Small intestine (tissue), 7 donors: ENCODE results near the gene CCDC102A. TPM values are rescaled to one million over a fixed set of nuclear protein-coding genes. Genes with fewer than 3 reads are reported as not detected.

Experiments used
- DNase-seq, 2 donors: peaks; one replicate each; pipeline versions ENCODE4 v3.0.0 to v3.0.0-alpha.2; 2013
- FAIRE-seq: peaks from 2 replicates; lab custom pipeline; 2012; peaks lifted over from hg19 to GRCh38; lab: Jason Lieb, UNC
- H3K27ac ChIP-seq, 3 donors: one replicate each; pipeline ENCODE4 v1.5.1; 2013; ENCODE audit warnings: low read length in 2 of 3, mild to moderate bottlenecking in 2 of 3, control low read depth in 1 of 3, inconsistent platforms in 1 of 3, low read depth in 1 of 3, moderate library complexity in 1 of 3
- H3K27me3 ChIP-seq, 3 donors: one replicate each; pipeline ENCODE4 v1.6.1; 2013; ENCODE audit warnings: low read length in 3 of 3, inconsistent platforms in 1 of 3; ENCODE audit not compliant: control insufficient read depth in 3 of 3, insufficient read depth in 3 of 3
- H3K36me3 ChIP-seq, 3 donors: one replicate each; pipeline ENCODE4 v1.6.1; 2013; ENCODE audit warnings: low read length in 3 of 3, inconsistent platforms in 1 of 3, low read depth in 1 of 3, mild to moderate bottlenecking in 1 of 3, moderate library complexity in 1 of 3; ENCODE audit not compliant: control insufficient read depth in 3 of 3, insufficient read depth in 2 of 3
- H3K4me1 ChIP-seq, 3 donors: one replicate each; pipeline ENCODE4 v1.6.1; 2013; ENCODE audit warnings: low read length in 2 of 3, inconsistent platforms in 1 of 3, low read depth in 1 of 3, mild to moderate bottlenecking in 1 of 3, moderate library complexity in 1 of 3; ENCODE audit not compliant: control insufficient read depth in 3 of 3, insufficient read depth in 2 of 3
- H3K4me3 ChIP-seq, 3 donors: one replicate each; pipeline ENCODE4 v1.5.1; 2013; ENCODE audit warnings: low read length in 3 of 3, control low read depth in 1 of 3, inconsistent platforms in 1 of 3, low read depth in 1 of 3, mild to moderate bottlenecking in 1 of 3, moderate library complexity in 1 of 3
- H3K9me3 ChIP-seq, 2 donors: one replicate each; pipeline ENCODE4 v1.6.1; 2013; ENCODE audit warnings: low read depth in 1 of 2, low read length in 1 of 2; ENCODE audit not compliant: control insufficient read depth in 2 of 2, insufficient read depth in 1 of 2
- WGBS, 3 donors: extraction: QIAGEN DNeasy Blood & Tissue Kit; methylation state at CpG; one replicate each; pipeline ENCODE4 v1.1.7; 2013; 5-methylcytosine and 5-hydroxymethylcytosine counted together
- polyA plus RNA-seq, 4 donors: library from polyadenylated mRNA; stranded (reverse) in 3 of 4; unstranded in 1 of 4; fragments of 200-250 nt in 3 of 4; fragments of 120-200 nt in 1 of 4; gene quantifications; one replicate each; pipeline versions ENCODE4 v1.2.1 to v1.2.3, GENCODE V29; 2013
- donor health status: healthy with polysubstance abuse.
- donor health status: control.
- donor health status: control.
- donor health status: Bipolar disorder and iron deficiency.
- donor health status: healthy.

CCDC102A gene
- polyA plus RNA-seq, 4 donors: 1.1 to 4.5 (median 2.2) TPM

GRCh38 chr16:57531635-57532265, 4.6 kb downstream of the CCDC102A start:
- H3K36me3 ChIP-seq: peaks cover 0 to 37% (median 0%) of the 10 kb centered on the region in 3 donors
- 82 to 84% (median 83%) methylated on average over 8 of the region's 8 CpGs for WGBS, 3 donors
- H3K4me1 ChIP-seq: peaks cover 2 to 30% (median 7%) of the 10 kb centered on the region in 3 donors
- no peak for FAIRE-seq
- H3K9me3 ChIP-seq: no peaks in the 10 kb centered on the region
- no peak overlapping the region for H3K4me3 ChIP-seq
- H3K27me3 ChIP-seq: peaks cover 0 to 2% (median 0%) of the 10 kb centered on the region in 3 donors
- no peak for DNase-seq
- no peak overlapping the region for H3K27ac ChIP-seq

- H3K36me3 ChIP-seq: peaks cover 0 to 41% (median 0%) of the 10 kb centered on the region in 3 donors
- H3K4me3 ChIP-seq: no peak overlapping the region
- no peaks in the 10 kb centered on the region for H3K27me3 ChIP-seq
- no peak for DNase-seq
- WGBS, 3 donors: 51 to 75% (median 60%) methylated on average over 3 of the region's 3 CpGs
- peaks cover 2 to 31% (median 7%) of the 10 kb centered on the region in 3 donors for H3K4me1 ChIP-seq
- H3K27ac ChIP-seq: no peak overlapping the region
- no peak for FAIRE-seq
- no peaks in the 10 kb centered on the region for H3K9me3 ChIP-seq
These were observed 5.2 kb downstream of the CCDC102A start for GRCh38 chr16:57531253-57531575.

GRCh38 chr16:57530522-57531252, 5.7 kb downstream of the CCDC102A start:
- H3K27ac ChIP-seq: peak overlapping the region in 2 of 3 donors; percentile 32 to 47
- peak in 1 of 2 donors; percentile 56 for DNase-seq

DNA sequence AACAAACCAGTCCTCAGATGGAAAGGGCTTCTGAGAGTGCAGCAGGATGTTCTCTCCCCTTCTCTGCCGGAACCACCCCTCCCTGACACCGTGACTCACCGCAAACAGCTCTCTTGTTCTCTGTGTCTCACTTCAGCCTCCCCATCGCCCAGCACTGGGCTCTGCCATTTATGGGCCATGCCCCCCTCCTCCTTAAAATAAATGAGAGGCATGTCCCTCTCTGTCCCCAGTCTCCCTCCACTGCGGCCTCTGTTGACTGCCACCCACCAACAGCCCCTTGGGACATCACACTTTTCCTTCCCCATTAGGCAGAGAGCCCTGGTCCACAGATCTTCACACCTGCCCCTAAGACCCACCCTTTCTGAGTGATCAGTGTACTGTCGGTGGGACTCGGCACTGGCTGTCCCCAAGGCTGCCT, 6.3 kb downstream of the CCDC102A start:
- FAIRE-seq: no peak
- Histone ChIP-seq H3K36me3 (peaks cover 0 to 41% (median 0%) of the 10 kb centered on the region in 3 donors), H3K4me3 (peak overlapping the region in 1 of 3 donors; percentile 59), H3K27ac (peak overlapping the region in 2 of 3 donors; percentile 32 to 47), H3K9me3 (no peaks in the 10 kb centered on the region), H3K27me3 (no peaks in the 10 kb centered on the region), H3K4me1 (peaks cover 2 to 28% (median 7%) of the 10 kb centered on the region in 3 donors)
- 11 to 26% (median 11%) methylated on average over 7 of the region's 7 CpGs for WGBS, 3 donors
- DNase-seq: peak; percentile 49 to 66

More at GRCh38 chr16:57530522-57531252, 5.7 kb downstream of the CCDC102A start:
- Histone ChIP-seq H3K36me3 (peaks cover 0 to 41% (median 0%) of the 10 kb centered on the region in 3 donors), H3K4me1 (peaks cover 2 to 31% (median 7%) of the 10 kb centered on the region in 3 donors), H3K27me3 (no peaks in the 10 kb centered on the region), H3K4me3 (no peak overlapping the region), H3K9me3 (no peaks in the 10 kb centered on the region)
- no peak for FAIRE-seq
- 22 to 65% (median 47%) methylated on average over 22 of the region's 22 CpGs for WGBS, 3 donors

- no peaks in the 10 kb centered on the region for H3K9me3 ChIP-seq
- H3K27ac ChIP-seq: peak overlapping the region in 1 of 3 donors; percentile 47
- no peak for FAIRE-seq
- H3K4me3 ChIP-seq: peak overlapping the region in 2 of 3 donors; percentile 4 to 59
- no peaks in the 10 kb centered on the region for H3K27me3 ChIP-seq
- H3K36me3 ChIP-seq: peaks cover 0 to 41% (median 0%) of the 10 kb centered on the region in 3 donors
- peak in 1 of 2 donors; percentile 45 for DNase-seq
- H3K4me1 ChIP-seq: peaks cover 2 to 26% (median 7%) of the 10 kb centered on the region in 3 donors
- 22 to 54% (median 28%) methylated on average over 13 to 14 of the region's 14 CpGs for WGBS, 3 donors
These were observed 6.8 kb downstream of the CCDC102A start for GRCh38 chr16:57529391-57530103.

- Histone ChIP-seq H3K27me3 (no peaks in the 10 kb centered on the region), H3K27ac (peak overlapping the region in 2 of 3 donors; percentile 42 to 58), H3K9me3 (no peaks in the 10 kb centered on the region), H3K4me3 (peak overlapping the region in 2 of 3 donors; percentile 27 to 59), H3K4me1 (peaks cover 2 to 26% (median 7%) of the 10 kb centered on the region in 3 donors), H3K36me3 (peaks cover 0 to 40% (median 0%) of the 10 kb centered on the region in 3 donors)
- 18 to 61% (median 31%) methylated on average over 89 to 126 of the region's 126 CpGs for WGBS, 3 donors
- DNase-seq: peak; percentile 89 to 93
- no peak for FAIRE-seq
These were observed 7.6 kb downstream of the CCDC102A start for GRCh38 chr16:57528499-57529390.

- no peaks in the 10 kb centered on the region for H3K9me3 ChIP-seq
- H3K27me3 ChIP-seq: no peaks in the 10 kb centered on the region
- FAIRE-seq (no peak), DNase-seq (no peak)
- H3K36me3 ChIP-seq: peaks cover 0 to 38% (median 0%) of the 10 kb centered on the region in 3 donors
- peaks cover 2 to 24% (median 7%) of the 10 kb centered on the region in 3 donors for H3K4me1 ChIP-seq
- 67 to 85% (median 70%) methylated on average over 19 of the region's 19 CpGs for WGBS, 3 donors
- peak overlapping the region in 2 of 3 donors; percentile 22 to 53 for H3K27ac ChIP-seq
- H3K4me3 ChIP-seq: peak overlapping the region in 1 of 3 donors; percentile 3
These were observed 8.6 kb downstream of the CCDC102A start for GRCh38 chr16:57527610-57528360.
